OCI-LY1 (cell line): ENCODE results near the gene NMRK2.

Experiments
- EZH2 ChIP-seq: fragments of 200-600 bp; sonication (generic), shearing (Covaris generic); IDR thresholded peaks from 2 replicates; pipeline ENCODE4 v1.8.0; 2017; ENCODE audit warnings: borderline replicate concordance, mixed run types, mild to moderate bottlenecking, antibody characterized with exemption, low read length, moderate library complexity, mixed read lengths
- TF ChIP-seq, protein P1 (sequence below): fragments of 200-600 bp; sonication (generic), shearing (Covaris generic); IDR thresholded peaks from 2 replicates; pipeline ENCODE4 v1.5.1; 2017; ENCODE audit warnings: mild to moderate bottlenecking, antibody characterized with exemption, low read length, moderate library complexity, mixed read lengths

DNA sequence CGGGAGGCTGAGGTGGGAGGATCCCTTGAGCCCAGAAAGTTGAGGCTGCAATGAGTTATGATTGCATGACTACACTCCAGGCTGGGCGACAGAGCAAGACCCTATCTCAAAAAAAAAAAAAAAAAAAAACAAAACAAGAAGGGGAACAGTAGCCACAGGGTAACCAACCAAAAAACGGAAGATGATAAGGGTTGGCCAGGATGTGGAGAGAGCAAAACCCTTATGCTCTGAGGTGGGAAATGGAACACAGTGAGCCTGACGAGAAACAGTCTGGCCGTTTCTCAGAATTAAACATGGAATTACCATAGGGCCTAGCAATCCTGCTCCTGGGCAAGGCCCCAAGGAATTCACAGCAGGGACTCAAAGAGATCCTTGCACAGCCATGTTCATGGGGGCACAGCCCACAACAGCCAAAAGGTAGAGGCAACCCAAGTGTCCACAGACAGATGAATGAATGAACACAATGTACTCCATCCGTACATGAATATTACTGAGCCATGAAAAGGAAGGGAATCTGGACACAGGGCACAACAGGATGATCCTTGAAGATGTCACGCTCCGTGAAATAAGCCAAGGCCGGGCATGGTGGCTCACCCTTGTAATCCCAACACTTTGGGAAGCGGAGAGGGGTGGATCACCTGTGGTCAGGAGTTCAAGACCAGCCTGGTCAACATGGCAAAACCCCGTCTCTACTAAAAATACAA lies 11.3 kb downstream of the NMRK2 start:
- TF ChIP-seq, protein P1, sequence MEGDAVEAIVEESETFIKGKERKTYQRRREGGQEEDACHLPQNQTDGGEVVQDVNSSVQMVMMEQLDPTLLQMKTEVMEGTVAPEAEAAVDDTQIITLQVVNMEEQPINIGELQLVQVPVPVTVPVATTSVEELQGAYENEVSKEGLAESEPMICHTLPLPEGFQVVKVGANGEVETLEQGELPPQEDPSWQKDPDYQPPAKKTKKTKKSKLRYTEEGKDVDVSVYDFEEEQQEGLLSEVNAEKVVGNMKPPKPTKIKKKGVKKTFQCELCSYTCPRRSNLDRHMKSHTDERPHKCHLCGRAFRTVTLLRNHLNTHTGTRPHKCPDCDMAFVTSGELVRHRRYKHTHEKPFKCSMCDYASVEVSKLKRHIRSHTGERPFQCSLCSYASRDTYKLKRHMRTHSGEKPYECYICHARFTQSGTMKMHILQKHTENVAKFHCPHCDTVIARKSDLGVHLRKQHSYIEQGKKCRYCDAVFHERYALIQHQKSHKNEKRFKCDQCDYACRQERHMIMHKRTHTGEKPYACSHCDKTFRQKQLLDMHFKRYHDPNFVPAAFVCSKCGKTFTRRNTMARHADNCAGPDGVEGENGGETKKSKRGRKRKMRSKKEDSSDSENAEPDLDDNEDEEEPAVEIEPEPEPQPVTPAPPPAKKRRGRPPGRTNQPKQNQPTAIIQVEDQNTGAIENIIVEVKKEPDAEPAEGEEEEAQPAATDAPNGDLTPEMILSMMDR: no peak
- TF ChIP-seq EZH2: no peak
